Psoas muscle (tissue), 8 donors: Measurements from ENCODE around the gene OR2T1. TPM values are rescaled to one million over a fixed set of nuclear protein-coding genes. Genes with fewer than 3 reads are reported as not detected.
"Not testable (repeated sequence)": the region's sequence is repeated elsewhere in the genome, so short reads cannot be mapped to it uniquely, and the experiment has no call there.

ENCODE experiments used
- ATAC-seq, 4 donors: fragments of 200-7000 bp; cut with Tn5 transposase; one replicate each; pipeline ENCODE4 v1.9.1; 2020; ENCODE audit warnings: moderate library complexity in 3 of 4, mild to moderate bottlenecking in 2 of 4
- DNase-seq, 2 donors: peaks; one replicate each; pipeline ENCODE4 v3.0.0-alpha.2; 2020
- H3K27ac ChIP-seq: fragments of 200-600 bp; one replicate; pipeline ENCODE4 v1.8.0; 2022
- H3K27me3 ChIP-seq, 3 donors: fragments of 200-600 bp in 1 of 3; one replicate each; pipeline versions ENCODE4 v1.6.1 to v1.8.0; 2013 to 2022; ENCODE audit warnings: low read length in 2 of 3, mild to moderate bottlenecking in 2 of 3, moderate library complexity in 1 of 3; ENCODE audit not compliant: insufficient read depth in 3 of 3
- H3K36me3 ChIP-seq, 2 donors: fragments of 200-600 bp in 1 of 2; one replicate each; pipeline versions ENCODE4 v1.6.1 to v1.8.0; 2013 to 2022; ENCODE audit warnings: low read depth in 1 of 2, mild to moderate bottlenecking in 1 of 2, moderate library complexity in 1 of 2; ENCODE audit not compliant: insufficient read depth in 1 of 2
- H3K4me1 ChIP-seq: fragments of 200-600 bp; one replicate; pipeline ENCODE4 v1.8.0; 2022
- H3K4me3 ChIP-seq: fragments of 200-600 bp; one replicate; pipeline ENCODE4 v1.8.0; 2022; ENCODE audit warnings: mild to moderate bottlenecking
- H3K9me3 ChIP-seq: fragments of 200-600 bp; one replicate; pipeline ENCODE4 v1.8.0; 2022
- WGBS, 3 donors: extraction: QIAGEN DNeasy Blood & Tissue Kit; methylation state at CpG; one replicate each; pipeline versions ENCODE4 v1.1.6 to v1.1.7; 2013; 5-methylcytosine and 5-hydroxymethylcytosine counted together
- intact Hi-C, 2 donors: fragments of 100-400 bp; cut with DNase I; formaldehyde crosslinking; loops; one replicate each; pipeline versions ENCODE4 v1.11.0 to v1.14.2; 2022
- polyA plus RNA-seq, 3 donors: library from polyadenylated mRNA; stranded (reverse); fragments of 200-250 nt; gene quantifications; one replicate each; pipeline ENCODE4 v1.2.3, GENCODE V29; 2013
- total RNA-seq, 4 donors: library from RNA; stranded (reverse); fragmentation: NEBNext Ultra II Directional in 2 of 4; extraction: Animal tissue kit (Norgen Biotek cat#: 25700) in 2 of 4; gene quantifications; one replicate each; pipeline versions ENCODE4 v1.2.1 to v1.2.4, GENCODE V29; 2021 to 2023
- donor health status: healthy with polysubstance abuse.
- donor health status: DM: no; HTN: no; CAD: no; lungs with moderate emphysema.
- donor health status: Bipolar disorder and iron deficiency.
- donor health status: healthy.
- donor health status: DM: yes; HTN: yes; CAD: no.
- donor health status: DM: no; HTN: no; CAD: no.
- donor health status: DM: no; HTN: no; CAD: no.
- donor health status: DM: yes; HTN: yes; CAD: no.

The OR2T1 gene
- total and polyA plus RNA-seq, 7 donors: not detected

- H3K27ac ChIP-seq, H3K27me3 ChIP-seq, H3K4me1 ChIP-seq, ATAC-seq, intact Hi-C loops, H3K9me3 ChIP-seq, DNase-seq, H3K4me3 ChIP-seq, H3K36me3 ChIP-seq: not testable (repeated sequence)
- 77 to 86% (median 79%) methylated on average over 2 to 3 of the region's 3 CpGs for WGBS, 3 donors
Measured at GRCh38 chr1:248436303-248436702, 33.5 kb downstream of the OR2T1 start.

- H3K36me3 ChIP-seq, H3K4me3 ChIP-seq, H3K27ac ChIP-seq, intact Hi-C loops, ATAC-seq, H3K4me1 ChIP-seq, H3K27me3 ChIP-seq, H3K9me3 ChIP-seq, DNase-seq: not testable (repeated sequence)
- 28 to 43% (median 36%) methylated on average over 1 of the region's 1 CpG for WGBS, 3 donors
Measured at GRCh38 chr1:248438668-248439067, 35.8 kb downstream of the OR2T1 start.

GRCh38 chr1:248439283-248439682 lies 36.4 kb downstream of the OR2T1 start:
- H3K27me3 ChIP-seq, H3K4me3 ChIP-seq, H3K36me3 ChIP-seq, H3K4me1 ChIP-seq, ATAC-seq, H3K27ac ChIP-seq, H3K9me3 ChIP-seq, DNase-seq, intact Hi-C loops: not testable (repeated sequence)
- WGBS, 3 donors: 45 to 55% (median 49%) methylated on average over 5 of the region's 5 CpGs

- DNase-seq, H3K27ac ChIP-seq, H3K4me3 ChIP-seq, H3K36me3 ChIP-seq, H3K27me3 ChIP-seq, H3K9me3 ChIP-seq, ATAC-seq, H3K4me1 ChIP-seq: not testable (repeated sequence)
- WGBS, 3 donors: 40 to 62% (median 51%) methylated on average over 1 of the region's 2 CpGs
- intact Hi-C loops: loop anchor here in 1 of 2 donors (5.0 kb wide), 1 partner anchor 205 kb away; the partner anchor contains the start of gene OR2T35
Measured at GRCh38 chr1:248442500-248443277, 39.8 kb downstream of the OR2T1 start.

GRCh38 chr1:248444603-248445002 lies 41.8 kb downstream of the OR2T1 start:
- H3K4me3 ChIP-seq, H3K36me3 ChIP-seq, ATAC-seq, DNase-seq, H3K27ac ChIP-seq, H3K27me3 ChIP-seq, H3K4me1 ChIP-seq, H3K9me3 ChIP-seq: not testable (repeated sequence)
- WGBS, 3 donors: 79 to 89% (median 85%) methylated on average over 4 of the region's 4 CpGs
- intact Hi-C loops: loop anchor here in 1 of 2 donors (5.0 kb wide), 1 partner anchor 203 kb away; the partner anchor contains the start of gene OR2T35

- H3K27ac ChIP-seq, H3K4me1 ChIP-seq, DNase-seq, H3K36me3 ChIP-seq, intact Hi-C loops, ATAC-seq, H3K9me3 ChIP-seq, H3K27me3 ChIP-seq, H3K4me3 ChIP-seq: not testable (repeated sequence)
- WGBS, 3 donors: no CpG with 5 or more reads among the region's 2 CpGs
Measured at GRCh38 chr1:248445399-248445798, 42.6 kb downstream of the OR2T1 start, which contains the start of gene OR2T2. Gene OR2T2, plus strand, starts transcription at chr1:248445637. Its CDS starts 7,161 bp downstream, at chr1:248452798.

- no CpG with 5 or more reads among the region's 4 CpGs for WGBS, 3 donors
- H3K27me3 ChIP-seq, intact Hi-C loops, H3K9me3 ChIP-seq, H3K36me3 ChIP-seq, ATAC-seq, DNase-seq, H3K27ac ChIP-seq, H3K4me3 ChIP-seq, H3K4me1 ChIP-seq: not testable (repeated sequence)
Measured at GRCh38 chr1:248448409-248449074, 45.7 kb downstream of the OR2T1 start.

- H3K27me3 ChIP-seq, intact Hi-C loops, H3K4me3 ChIP-seq, DNase-seq, H3K36me3 ChIP-seq, H3K4me1 ChIP-seq, H3K9me3 ChIP-seq, H3K27ac ChIP-seq, ATAC-seq: not testable (repeated sequence)
- WGBS, 3 donors: 80 to 87% (median 84%) methylated on average over 5 of the region's 6 CpGs
Measured at GRCh38 chr1:248449821-248450465, 47.1 kb downstream of the OR2T1 start.

GRCh38 chr1:248450466-248451145 lies 47.8 kb downstream of the OR2T1 start:
- H3K4me1 ChIP-seq, H3K9me3 ChIP-seq, DNase-seq, intact Hi-C loops, H3K27ac ChIP-seq, ATAC-seq, H3K27me3 ChIP-seq, H3K36me3 ChIP-seq, H3K4me3 ChIP-seq: not testable (repeated sequence)
- WGBS, 3 donors: 32 to 50% (median 44%) methylated on average over 2 of the region's 5 CpGs

GRCh38 chr1:248453619-248454018 lies 50.8 kb downstream of the OR2T1 start:
- H3K4me3 ChIP-seq, ATAC-seq, H3K9me3 ChIP-seq, H3K27ac ChIP-seq, H3K27me3 ChIP-seq, intact Hi-C loops, H3K4me1 ChIP-seq, DNase-seq, H3K36me3 ChIP-seq: not testable (repeated sequence)
- WGBS, 3 donors: 82 to 87% (median 84%) methylated on average over 7 of the region's 7 CpGs
